KOPT-K1 (cell line): Measurements from ENCODE around the gene HAO1.

Experiments used
- H3K27ac ChIP-seq: fragments of 200-600 bp; sonication (generic); 2 replicates; pipeline ENCODE4 v1.5.1; 2016; ENCODE audit warnings: antibody characterized with exemption, mild to moderate bottlenecking, low read depth, low read length; ENCODE audit not compliant: poor library complexity, severe bottlenecking
- H3K36me3 ChIP-seq: fragments of 200-600 bp; sonication (generic); 2 replicates; pipeline ENCODE4 v1.5.1; 2017; ENCODE audit warnings: antibody characterized with exemption, mild to moderate bottlenecking, low read length, moderate library complexity; ENCODE audit not compliant: insufficient read depth
- H3K9me3 ChIP-seq: fragments of 200-600 bp; sonication (generic); 2 replicates; pipeline ENCODE4 v1.5.1; 2017; ENCODE audit warnings: antibody characterized with exemption, low read length, mild to moderate bottlenecking; ENCODE audit not compliant: insufficient read depth, poor library complexity, severe bottlenecking

Gene HAO1

DNA sequence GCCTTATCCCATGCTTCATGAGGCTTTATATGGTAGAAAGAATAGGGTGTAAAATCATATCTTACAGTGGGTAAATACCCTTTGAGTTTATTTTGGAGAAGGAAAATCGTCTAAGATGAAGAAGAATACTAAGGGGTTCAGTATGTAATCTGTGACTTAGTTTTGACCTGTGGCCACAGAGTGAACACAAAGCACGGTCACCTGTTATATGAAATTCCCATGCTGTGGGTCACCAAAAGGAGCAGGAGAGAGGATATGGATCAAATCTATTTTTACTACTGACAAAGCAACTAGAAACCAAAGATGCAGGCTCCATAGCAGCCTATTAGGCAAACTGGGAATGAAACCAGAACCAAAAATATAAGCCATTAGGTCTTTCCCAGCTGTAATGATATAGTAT is 3.6 kb upstream of the HAO1 start:
- Histone ChIP-seq H3K36me3 (no peaks in the 10 kb centered on the region), H3K9me3 (no peaks in the 10 kb centered on the region), H3K27ac (no peak overlapping the region)

DNA sequence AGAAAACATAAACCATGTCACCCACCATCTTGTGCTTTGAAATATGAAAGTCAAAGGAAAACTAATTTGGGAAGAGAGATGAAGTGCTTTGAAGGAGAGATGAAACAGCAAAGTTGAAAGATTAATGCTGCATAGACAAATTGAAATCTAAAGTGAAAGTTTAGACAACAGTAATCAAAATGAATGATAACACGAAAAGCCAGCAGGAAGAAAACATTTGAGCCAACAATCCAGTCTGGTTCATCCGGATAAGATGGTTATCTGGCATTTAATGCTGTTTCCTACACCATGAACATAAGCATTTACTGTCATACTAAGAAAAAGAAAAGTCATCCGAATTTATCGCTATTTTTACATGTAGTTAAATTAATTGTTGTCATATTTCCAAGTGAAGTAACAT is 595 bp downstream of the HAO1 start:
- Histone ChIP-seq H3K36me3 (no peaks in the 10 kb centered on the region), H3K27ac (no peak overlapping the region)

DNA sequence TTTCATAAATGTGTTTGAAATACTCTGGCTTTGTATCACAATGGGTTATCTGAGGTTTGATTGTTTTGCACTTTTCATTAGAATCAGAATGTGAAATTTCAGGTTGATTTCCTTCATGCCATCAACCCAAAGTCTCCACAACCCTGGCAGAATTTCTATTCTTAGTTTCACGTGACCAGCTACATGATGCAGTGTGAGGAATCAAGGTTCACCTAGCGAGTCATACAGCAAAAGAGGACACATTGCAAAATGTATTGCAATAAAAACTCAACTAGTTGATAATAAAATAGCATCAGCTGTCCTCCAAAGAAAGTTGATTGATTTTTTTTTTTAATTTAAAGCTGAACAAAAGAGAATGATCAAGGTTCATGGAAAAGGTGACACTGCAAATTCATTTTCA is 2.2 kb downstream of the HAO1 start:
- Histone ChIP-seq H3K36me3 (no peaks in the 10 kb centered on the region), H3K9me3 (no peaks in the 10 kb centered on the region), H3K27ac (no peak overlapping the region)

More for the DNA sequence above, 595 bp downstream of the HAO1 start:
- no peaks in the 10 kb centered on the region for H3K9me3 ChIP-seq

DNA sequence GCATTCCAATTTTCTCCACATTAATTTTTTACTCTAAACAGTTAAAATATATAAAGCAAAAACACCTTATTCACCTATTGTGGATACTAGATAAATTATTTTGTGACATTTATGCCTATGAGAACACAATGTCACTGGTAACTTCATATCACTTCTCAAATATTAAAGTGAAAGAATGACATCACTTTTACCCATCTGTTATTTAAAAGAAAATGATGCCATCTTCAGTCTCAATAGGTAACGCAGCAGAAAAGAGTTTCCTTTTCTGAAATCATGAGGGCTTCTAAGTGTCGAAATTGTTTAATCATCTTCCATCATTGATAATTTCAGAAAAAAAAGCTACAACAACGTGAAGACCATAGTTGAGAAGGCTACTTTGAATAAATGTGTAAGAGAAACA is 2.9 kb downstream of the HAO1 start:
- no peaks in the 10 kb centered on the region for H3K36me3 ChIP-seq
- H3K9me3 ChIP-seq = no peaks in the 10 kb centered on the region
- H3K27ac ChIP-seq = no peak overlapping the region

DNA sequence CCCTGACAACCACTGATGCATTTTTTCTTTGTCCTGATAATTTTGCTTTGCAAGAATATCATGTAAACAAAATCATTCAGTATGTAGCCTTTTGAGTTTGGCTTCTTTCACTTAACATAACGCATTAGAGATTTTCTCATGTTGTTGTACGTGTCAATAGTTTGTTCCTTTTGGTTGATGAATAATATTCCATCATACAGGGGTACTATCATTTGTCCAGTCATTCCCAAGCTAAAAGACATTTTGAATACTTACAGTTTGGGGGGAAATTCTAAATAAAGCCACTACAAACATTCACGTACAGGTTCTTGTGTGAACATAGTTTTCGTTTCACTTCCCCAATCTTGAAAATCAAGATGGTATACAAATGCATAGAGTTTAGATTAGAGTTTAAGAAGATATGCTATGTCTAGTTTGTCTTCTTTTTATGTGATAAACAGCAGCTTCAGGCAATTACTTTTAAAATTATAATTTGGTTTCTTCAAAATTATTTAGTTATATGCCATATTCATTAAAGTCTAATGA is 5.2 kb downstream of the HAO1 start:
- no peaks in the 10 kb centered on the region for H3K9me3 ChIP-seq
- no peak overlapping the region for H3K27ac ChIP-seq
- H3K36me3 ChIP-seq = no peaks in the 10 kb centered on the region

DNA sequence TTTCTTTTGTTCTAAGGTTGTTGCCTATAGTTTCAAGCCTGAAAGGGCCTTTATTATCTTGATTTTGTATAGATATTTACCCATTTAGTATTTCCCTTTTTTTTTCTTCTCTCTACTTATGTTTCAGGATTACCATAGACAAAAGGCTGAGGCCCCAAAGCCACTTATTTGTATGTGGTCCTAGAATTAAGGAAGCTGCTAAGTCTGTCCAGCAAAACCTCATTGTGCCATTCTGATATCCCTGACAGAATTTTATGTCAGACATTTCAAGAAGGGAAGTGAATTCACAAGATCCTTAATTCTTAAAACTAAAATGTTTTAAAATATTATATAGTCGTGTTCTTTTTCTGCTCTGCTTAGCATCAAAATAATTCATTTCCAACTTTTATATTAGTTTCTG is 6.9 kb downstream of the HAO1 start:
- H3K27ac ChIP-seq = no peak overlapping the region
- H3K9me3 ChIP-seq = no peaks in the 10 kb centered on the region
- H3K36me3 ChIP-seq = no peaks in the 10 kb centered on the region

DNA sequence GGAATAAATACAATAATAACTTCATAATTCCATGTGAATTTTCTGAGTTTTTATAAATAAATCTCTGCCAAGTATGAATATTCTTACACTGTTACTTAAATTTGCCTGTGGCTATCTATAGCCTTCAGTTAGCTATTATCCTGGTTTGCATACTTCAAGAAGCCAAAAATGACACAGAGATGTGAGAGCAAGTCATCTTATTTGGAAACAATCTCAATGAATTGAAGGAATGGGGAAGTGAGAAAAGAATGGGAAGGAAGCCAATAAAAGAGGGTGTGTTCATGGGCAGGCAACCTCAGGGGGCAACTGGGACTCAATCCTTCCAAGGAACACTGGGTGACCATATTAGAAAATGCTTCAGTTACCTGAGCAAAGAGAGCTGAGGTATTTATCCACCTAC is 9.9 kb downstream of the HAO1 start:
- Histone ChIP-seq H3K9me3 (no peaks in the 10 kb centered on the region), H3K27ac (no peak overlapping the region), H3K36me3 (no peaks in the 10 kb centered on the region)

DNA sequence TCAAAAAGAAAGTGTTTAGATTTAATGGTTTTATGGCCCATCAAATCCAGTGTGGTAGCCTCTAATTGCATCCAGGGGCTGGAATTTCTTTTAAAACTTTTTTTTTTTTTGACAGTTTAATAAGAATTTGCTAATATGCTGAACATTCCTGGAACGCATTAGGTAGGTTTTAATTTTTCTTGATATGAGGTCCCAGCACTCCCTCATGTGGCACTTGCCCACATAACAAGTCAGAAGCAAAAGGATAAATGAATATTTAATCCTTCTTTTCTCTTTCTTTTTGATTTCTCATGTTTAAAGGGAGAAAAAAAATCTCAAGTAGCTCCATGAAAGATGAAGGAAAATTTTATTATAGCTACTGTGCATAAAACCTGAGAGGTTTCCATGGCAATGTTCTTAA is 13.5 kb downstream of the HAO1 start:
- H3K27ac ChIP-seq = no peak overlapping the region
- no peaks in the 10 kb centered on the region for H3K36me3 ChIP-seq
- no peaks in the 10 kb centered on the region for H3K9me3 ChIP-seq

DNA sequence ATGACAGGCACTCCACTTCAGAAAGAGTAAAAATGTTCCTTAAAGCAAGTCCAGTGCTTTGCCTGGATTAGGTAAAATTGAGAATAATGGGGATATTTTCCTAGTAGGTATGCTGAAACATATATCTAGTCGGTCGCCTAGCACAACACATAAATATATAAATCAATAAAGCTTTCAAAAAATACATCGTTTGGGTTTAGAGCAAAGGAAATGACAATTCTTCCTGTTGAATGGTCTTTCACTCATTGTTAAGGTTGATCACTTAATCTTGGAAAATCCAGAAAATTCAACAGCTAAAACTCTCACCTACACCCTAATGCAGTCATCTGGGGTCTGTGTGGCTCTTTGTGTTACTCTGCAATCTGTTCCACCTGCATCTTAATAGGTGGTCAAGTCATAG is 13.9 kb downstream of the HAO1 start:
- no peaks in the 10 kb centered on the region for H3K9me3 ChIP-seq
- H3K36me3 ChIP-seq = no peaks in the 10 kb centered on the region
- no peak overlapping the region for H3K27ac ChIP-seq

DNA sequence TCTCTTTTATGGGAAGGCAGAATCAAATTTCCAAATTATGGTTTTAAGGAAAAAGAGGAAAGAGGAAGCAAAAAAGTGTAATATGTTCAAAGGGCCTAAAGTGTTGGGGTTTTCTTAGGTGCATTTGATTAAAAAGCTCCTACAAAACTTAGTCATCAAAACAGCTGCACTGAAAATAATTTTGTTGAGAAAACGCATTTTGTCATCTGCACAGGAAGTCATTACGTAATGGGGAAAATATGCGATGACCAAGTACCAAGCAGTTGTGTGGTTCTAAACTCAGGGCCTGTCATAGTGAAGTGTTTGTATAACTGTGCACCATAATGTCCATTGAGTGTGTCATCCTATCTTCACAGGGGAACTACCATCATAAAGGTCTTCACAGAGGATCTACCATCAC is 15.6 kb downstream of the HAO1 start:
- H3K27ac ChIP-seq = no peak overlapping the region
- no peaks in the 10 kb centered on the region for H3K9me3 ChIP-seq
- H3K36me3 ChIP-seq = no peaks in the 10 kb centered on the region

DNA sequence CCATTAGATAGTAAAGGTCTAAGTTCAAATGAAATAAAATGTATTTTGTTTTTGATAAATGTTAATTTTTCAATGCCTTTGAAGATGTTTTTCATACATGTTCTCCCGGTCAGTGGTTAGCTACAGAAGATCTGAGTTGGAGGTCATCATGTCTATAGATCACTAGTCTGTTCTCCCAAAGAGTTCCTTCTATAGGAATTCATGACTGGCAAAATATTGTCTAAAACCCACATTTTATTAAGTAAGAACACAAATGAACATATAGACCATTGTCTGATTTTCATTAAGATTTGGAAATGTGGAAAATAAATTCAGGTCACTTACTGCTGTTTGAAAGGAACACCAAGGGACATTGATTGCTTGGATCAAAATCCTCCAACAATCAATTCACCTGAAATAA is 23.6 kb downstream of the HAO1 start:
- H3K9me3 ChIP-seq = no peaks in the 10 kb centered on the region
- H3K27ac ChIP-seq = no peak overlapping the region
- no peaks in the 10 kb centered on the region for H3K36me3 ChIP-seq

DNA sequence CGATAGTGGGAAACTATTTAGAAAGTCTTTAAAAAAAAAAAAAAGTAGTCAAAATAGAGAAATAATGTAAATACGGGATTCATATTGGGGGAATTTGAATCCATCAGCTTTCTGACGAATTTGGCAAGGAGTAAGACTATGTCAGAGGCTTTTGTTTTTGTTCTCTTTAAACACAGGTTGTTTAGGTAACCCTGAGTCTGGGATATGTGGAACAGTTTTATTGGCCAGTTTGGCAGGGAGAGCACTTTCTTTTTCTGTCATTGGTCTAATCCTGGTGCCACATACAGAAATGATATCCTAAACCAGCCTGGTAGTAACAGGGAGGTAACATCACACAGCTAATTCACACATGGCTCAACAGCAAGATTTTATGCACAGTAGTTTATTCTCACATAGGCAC is 27.7 kb downstream of the HAO1 start:
- Histone ChIP-seq H3K9me3 (no peaks in the 10 kb centered on the region), H3K36me3 (no peaks in the 10 kb centered on the region), H3K27ac (no peak overlapping the region)

DNA sequence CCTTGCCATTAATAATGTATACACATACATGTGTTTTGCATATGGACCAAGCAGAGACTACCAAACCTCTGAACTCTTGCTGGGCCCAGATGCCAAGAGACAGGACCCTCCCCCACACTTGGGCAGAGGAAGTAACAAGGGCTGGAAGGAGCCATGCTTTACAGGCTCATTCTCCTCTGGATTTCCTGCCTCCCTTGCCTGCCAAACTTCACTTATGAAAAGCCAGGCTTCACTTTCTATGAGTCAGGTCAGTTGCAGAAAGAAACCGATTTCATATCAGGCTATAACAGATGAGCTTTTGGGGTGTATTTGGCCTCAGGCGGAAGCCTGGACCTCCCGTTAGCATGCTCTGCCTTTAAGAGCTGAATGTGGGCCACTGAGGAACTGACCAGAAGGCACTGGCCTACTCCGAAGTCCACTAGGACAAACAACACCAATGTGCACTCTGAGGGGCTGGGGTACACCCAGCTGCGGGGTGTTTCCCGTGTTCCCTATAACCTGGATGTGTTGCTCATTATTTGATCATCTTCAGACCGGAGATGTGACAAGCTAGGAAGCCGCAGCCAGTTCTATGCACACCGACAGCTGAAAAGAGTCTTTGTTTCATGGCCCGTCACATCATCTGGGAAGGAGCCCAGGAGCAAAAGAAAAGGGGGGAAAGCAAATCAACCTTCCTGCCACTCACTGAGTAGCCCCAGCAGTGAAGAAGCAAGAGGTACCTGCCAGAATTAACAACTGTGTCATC is 28.5 kb downstream of the HAO1 start:
- H3K36me3 ChIP-seq = no peaks in the 10 kb centered on the region
- H3K27ac ChIP-seq = no peak overlapping the region
- H3K9me3 ChIP-seq = no peaks in the 10 kb centered on the region

DNA sequence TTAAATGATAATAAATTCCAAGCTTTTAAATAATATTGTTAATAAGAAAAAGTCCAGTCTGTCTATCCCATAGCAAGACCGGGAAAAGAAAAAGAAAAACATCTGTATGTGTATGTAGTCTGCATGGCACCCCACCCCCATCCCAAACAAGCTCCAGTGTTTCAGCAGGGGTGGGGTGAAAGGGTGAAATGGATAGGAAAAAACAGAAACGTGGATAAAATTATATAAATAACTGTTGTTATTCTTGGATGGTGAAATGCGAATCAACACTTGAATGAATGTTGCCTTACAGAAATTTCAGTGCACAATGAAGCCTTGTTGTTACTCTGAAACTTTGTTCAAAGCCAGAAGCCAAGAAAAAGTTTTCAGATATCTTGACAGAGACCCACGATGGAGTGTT is 31.4 kb downstream of the HAO1 start:
- H3K9me3 ChIP-seq = no peaks in the 10 kb centered on the region
- no peaks in the 10 kb centered on the region for H3K36me3 ChIP-seq
- H3K27ac ChIP-seq = no peak overlapping the region

DNA sequence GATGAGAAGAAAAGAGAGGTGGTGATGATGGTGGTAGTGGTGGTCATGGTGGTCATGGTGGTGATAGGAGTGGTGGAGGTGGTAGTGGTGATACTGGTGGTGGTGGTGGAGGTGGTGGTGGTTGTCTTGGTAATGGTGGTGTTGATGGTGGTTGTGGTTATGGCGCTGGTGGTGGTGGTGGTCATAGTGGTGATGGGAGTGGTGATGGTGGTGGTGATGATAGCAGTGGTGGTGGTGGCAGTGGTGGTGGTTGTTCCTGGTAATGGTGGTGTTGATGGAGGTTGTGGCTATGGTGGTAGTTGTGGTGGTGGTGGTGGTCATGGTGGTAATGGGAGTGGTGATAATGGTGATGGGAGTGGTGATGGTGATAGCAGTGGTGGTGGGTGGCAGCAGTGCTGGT is 36.8 kb downstream of the HAO1 start:
- H3K9me3 ChIP-seq = no peaks in the 10 kb centered on the region
- no peaks in the 10 kb centered on the region for H3K36me3 ChIP-seq
- no peak overlapping the region for H3K27ac ChIP-seq

DNA sequence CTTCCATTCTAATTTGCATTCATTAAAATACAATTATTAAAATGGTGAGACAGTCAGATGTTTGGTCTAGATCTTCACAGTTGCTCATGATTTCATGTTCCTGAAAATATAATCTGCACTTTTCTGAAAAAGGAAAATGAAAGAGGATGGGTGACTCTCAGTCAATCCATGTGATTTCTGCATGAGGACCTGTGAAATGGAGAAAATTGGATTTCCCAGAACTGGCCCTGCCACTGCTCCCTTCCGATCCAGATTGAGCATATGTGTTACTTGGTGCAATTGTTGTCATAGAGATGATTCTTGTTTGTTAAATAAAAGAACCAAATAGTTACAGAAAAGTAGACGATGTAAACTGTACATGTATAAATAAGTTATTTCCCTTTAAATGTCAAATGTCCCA is 37.4 kb downstream of the HAO1 start:
- no peak overlapping the region for H3K27ac ChIP-seq
- no peaks in the 10 kb centered on the region for H3K9me3 ChIP-seq
- H3K36me3 ChIP-seq = no peaks in the 10 kb centered on the region
